H1 (cell line): ENCODE measurements around the gene PAPSS2. TPM values are rescaled to one million over a fixed set of nuclear protein-coding genes. Genes with fewer than 3 reads are reported as not detected.

Experiments
- CTCF ChIA-PET: fragments of 300-600 bp; sonication (Branson Sonifier 250); formaldehyde crosslinking; loops from one replicate; lab custom pipeline; 2021; ENCODE audit not compliant: partially characterized antibody; lab: Charles Lee
- POLR2A ChIA-PET: fragments of 300-600 bp; sonication (Branson Sonifier 250); formaldehyde crosslinking; loops from one replicate; lab custom pipeline; 2021; ENCODE audit warnings: inconsistent platforms; ENCODE audit not compliant: partially characterized antibody; lab: Charles Lee
- DNase-seq, 2 experiments: peaks; one replicate each; pipeline versions ENCODE4 v3.0.0 to v3.0.0-alpha.2; 2010 to 2022; ENCODE audit warnings: low spot score in 2 of 2, low read depth in 1 of 2, mixed read lengths in 1 of 2
- FAIRE-seq: peaks from 2 replicates; lab custom pipeline; 2011; peaks lifted over from hg19 to GRCh38; lab: Jason Lieb, UNC
- H2AFZ ChIP-seq: 2 replicates; pipeline ENCODE4 v1.8.1; 2012; ENCODE audit warnings: low read length, inconsistent platforms
- H2AK5ac ChIP-seq: 2 replicates; pipeline ENCODE4 v1.6.1; 2013; ENCODE audit warnings: low read depth, low read length
- H2BK120ac ChIP-seq: replicated peaks from 2 replicates; pipeline ENCODE3; 2013; ENCODE audit warnings: low read depth, low read length, inconsistent platforms
- H2BK12ac ChIP-seq: 2 replicates; pipeline ENCODE4 v1.6.1; 2013; ENCODE audit warnings: low read depth, low read length
- H2BK15ac ChIP-seq: 2 replicates; pipeline ENCODE4 v1.6.1; 2013; ENCODE audit warnings: low read length
- H2BK20ac ChIP-seq: 2 replicates; pipeline ENCODE4 v1.6.1; 2013; ENCODE audit warnings: low read length
- H2BK5ac ChIP-seq: 2 replicates; pipeline ENCODE4 v1.6.1; 2013; ENCODE audit warnings: low read depth, low read length
- H3K14ac ChIP-seq: 2 replicates; pipeline ENCODE4 v1.6.1; 2013; ENCODE audit warnings: inconsistent platforms; ENCODE audit not compliant: insufficient read length
- H3K18ac ChIP-seq: 2 replicates; pipeline ENCODE4 v1.6.1; 2013; ENCODE audit warnings: low read length; ENCODE audit errors: extremely low read depth
- H3K23ac ChIP-seq: 2 replicates; pipeline ENCODE4 v1.6.1; 2013; ENCODE audit warnings: inconsistent platforms; ENCODE audit not compliant: insufficient read length
- H3K23me2 ChIP-seq: 2 replicates; pipeline ENCODE4 v1.6.1; 2013; ENCODE audit warnings: low read depth, low read length
- H3K27ac ChIP-seq: 2 replicates; pipeline ENCODE4 v1.6.1; 2011; ENCODE audit warnings: low read depth, low read length, inconsistent platforms
- H3K27me3 ChIP-seq, 4 experiments: replicated peaks in 1 of 4; 1 replicate in 1 of 4; 2 replicates in 3 of 4; pipeline versions ENCODE4 v1.6.1 to v1.8.1; 2011 to 2013; ENCODE audit warnings: low read length in 3 of 4, mild to moderate bottlenecking in 3 of 4, inconsistent platforms in 2 of 4, mixed read lengths in 2 of 4, moderate library complexity in 1 of 4; ENCODE audit not compliant: control insufficient read depth in 3 of 4, insufficient read depth in 3 of 4; ENCODE audit errors: extremely low read depth in 1 of 4
- H3K36me3 ChIP-seq, 4 experiments: 2 replicates each; pipeline versions ENCODE4 v1.6.1 to v1.8.1; 2011 to 2013; ENCODE audit warnings: mild to moderate bottlenecking in 4 of 4, low read length in 3 of 4, moderate library complexity in 2 of 4, control low read depth in 1 of 4, inconsistent platforms in 1 of 4; ENCODE audit not compliant: insufficient read depth in 4 of 4, control insufficient read depth in 2 of 4
- H3K4ac ChIP-seq: replicated peaks from 2 replicates; pipeline ENCODE3; 2013; ENCODE audit warnings: low read length, low read depth, mixed read lengths, inconsistent platforms; ENCODE audit not compliant: insufficient read length
- H3K4me1 ChIP-seq, 4 experiments: replicated peaks in 1 of 4; 1 replicate in 1 of 4; 2 replicates in 3 of 4; pipeline versions ENCODE4 v1.6.1 to v1.8.1; 2011 to 2013; ENCODE audit warnings: low read length in 3 of 4, inconsistent platforms in 2 of 4, mixed read lengths in 1 of 4; ENCODE audit not compliant: insufficient read depth in 4 of 4, control insufficient read depth in 3 of 4
- H3K4me2 ChIP-seq, 2 experiments: 2 replicates each; pipeline versions ENCODE4 v1.6.1 to v1.8.1; 2011 to 2013; ENCODE audit warnings: low read depth in 2 of 2, low read length in 2 of 2, control low read depth in 1 of 2, inconsistent platforms in 1 of 2, mild to moderate bottlenecking in 1 of 2; ENCODE audit not compliant: insufficient read depth in 1 of 2
- H3K4me3 ChIP-seq, 4 experiments: fragments of 200-600, 300-600 bp in 1 of 4; sonication (generic), shearing (Covaris generic), sonication (Bioruptor Twin) in 1 of 4; 2 replicates each; pipeline versions ENCODE4 v1.5.1 to v1.8.1; 2011 to 2016; ENCODE audit warnings: low read length in 4 of 4, low read depth in 3 of 4, control low read depth in 2 of 4, inconsistent platforms in 2 of 4, mild to moderate bottlenecking in 2 of 4, mixed read lengths in 1 of 4, moderate library complexity in 1 of 4; ENCODE audit not compliant: insufficient read depth in 2 of 4; ENCODE audit errors: extremely low read depth in 1 of 4
- H3K56ac ChIP-seq: replicated peaks from 2 replicates; pipeline ENCODE3; 2013; ENCODE audit warnings: low read depth, mild to moderate bottlenecking, mixed read lengths, low read length, inconsistent platforms; ENCODE audit not compliant: insufficient read length
- H3K79me1 ChIP-seq: 2 replicates; pipeline ENCODE4 v1.6.1; 2013; ENCODE audit warnings: low read depth, low read length, control low read depth
- H3K79me2 ChIP-seq, 2 experiments: 2 replicates each; pipeline versions ENCODE4 v1.6.1 to v1.8.1; 2012 to 2013; ENCODE audit warnings: low read length in 2 of 2, mild to moderate bottlenecking in 2 of 2, inconsistent platforms in 1 of 2; ENCODE audit not compliant: insufficient read depth in 2 of 2, control insufficient read depth in 1 of 2
- H3K9ac ChIP-seq, 4 experiments: replicated peaks in 1 of 4; 1 replicate in 1 of 4; 2 replicates in 3 of 4; pipeline versions ENCODE4 v1.6.1 to v1.8.1; 2011 to 2013; ENCODE audit warnings: low read depth in 3 of 4, low read length in 3 of 4, control low read depth in 2 of 4, mild to moderate bottlenecking in 2 of 4, moderate library complexity in 2 of 4, inconsistent platforms in 1 of 4; ENCODE audit errors: extremely low read depth in 1 of 4
- H3K9me3 ChIP-seq, 2 experiments: 2 replicates each; pipeline versions ENCODE4 v1.6.1 to v1.8.1; 2012 to 2013; ENCODE audit warnings: mild to moderate bottlenecking in 2 of 2, moderate library complexity in 2 of 2, control low read depth in 1 of 2, inconsistent platforms in 1 of 2, low read depth in 1 of 2, low read length in 1 of 2, mixed read lengths in 1 of 2; ENCODE audit not compliant: insufficient read depth in 2 of 2
- H4K20me1 ChIP-seq, 2 experiments: replicated peaks in 1 of 2; 2 replicates each; pipeline versions ENCODE3 to v1.8.1; 2011 to 2013; ENCODE audit warnings: inconsistent platforms in 2 of 2, low read length in 2 of 2, mild to moderate bottlenecking in 1 of 2; ENCODE audit not compliant: insufficient read depth in 2 of 2, control insufficient read depth in 1 of 2
- H4K5ac ChIP-seq: 2 replicates; pipeline ENCODE4 v1.6.1; 2013; ENCODE audit warnings: low read length, low read depth, mixed read lengths, inconsistent platforms; ENCODE audit not compliant: insufficient read length
- H4K8ac ChIP-seq: 2 replicates; pipeline ENCODE4 v1.8.0; 2013; ENCODE audit warnings: mild to moderate bottlenecking, moderate library complexity, low read length, inconsistent platforms; ENCODE audit not compliant: insufficient read depth; ENCODE audit errors: extremely low read depth
- H4K91ac ChIP-seq: replicated peaks from 2 replicates; pipeline ENCODE3; 2013; ENCODE audit warnings: low read length, mixed read lengths, inconsistent platforms; ENCODE audit not compliant: insufficient read length
- BCL11A ChIP-seq, 2 experiments: IDR thresholded peaks; one replicate each; pipeline ENCODE4 v1.6.1; 2011; ENCODE audit warnings: low read depth in 2 of 2, low read length in 2 of 2, mild to moderate bottlenecking in 2 of 2
- CREB1 ChIP-seq: IDR thresholded peaks from 2 replicates; pipeline ENCODE4 v1.6.1; 2012; ENCODE audit warnings: inconsistent platforms
- JUN ChIP-seq: IDR thresholded peaks from 2 replicates; pipeline ENCODE4 v1.6.1; 2011; ENCODE audit warnings: low read depth, mild to moderate bottlenecking, improper control_type of control experiment, low read length
- KDM1A ChIP-seq: fragments of 200-600, 300-600 bp; sonication (generic); IDR thresholded peaks from 2 replicates; pipeline ENCODE4 v1.7.1; 2016; ENCODE audit warnings: mild to moderate bottlenecking, low read length, borderline replicate concordance
- MAFK ChIP-seq: IDR thresholded peaks from 2 replicates; pipeline ENCODE4 v1.6.1; 2012; ENCODE audit warnings: low read depth, mild to moderate bottlenecking, improper control_type of control experiment, low read length
- RNF2 ChIP-seq: fragments of 200-900, 300-1000 bp; sonication (generic); IDR thresholded peaks from 2 replicates; pipeline ENCODE4 v1.7.1; 2016; ENCODE audit warnings: borderline replicate concordance, low read depth, mild to moderate bottlenecking, antibody characterized with exemption, low read length; ENCODE audit not compliant: poor library complexity, severe bottlenecking; ENCODE audit errors: missing control alignments
- SIRT6 ChIP-seq: IDR thresholded peaks from one replicate; pipeline ENCODE4 v1.7.1; 2012; ENCODE audit warnings: low read length, inconsistent platforms
- SIX5 ChIP-seq: IDR thresholded peaks from 2 replicates; pipeline ENCODE4 v1.6.1; 2011; ENCODE audit warnings: mild to moderate bottlenecking, low read depth, low read length
- SP2 ChIP-seq: IDR thresholded peaks from 2 replicates; pipeline ENCODE4 v1.6.1; 2012; ENCODE audit warnings: mild to moderate bottlenecking, low read length, inconsistent platforms
- TBP ChIP-seq: IDR thresholded peaks from 2 replicates; pipeline ENCODE4 v1.6.1; 2011; ENCODE audit warnings: low read depth, low read length, improper control_type of control experiment
- WGBS, 2 experiments: shearing (Covaris generic) in 1 of 2; methylation state at CpG; one replicate each; pipeline versions ENCODE4 v1.1.6 to v1.1.7; 2013 to 2015; ENCODE audit warnings: low lambda C conversion rate in 2 of 2, mixed read lengths in 2 of 2, inconsistent platforms in 1 of 2, low coverage in 1 of 2, missing lambda C conversion rate in 1 of 2; ENCODE audit not compliant: insufficient replicate concordance in 2 of 2, insufficient coverage in 1 of 2, insufficient read length in 1 of 2; ENCODE audit errors: extremely low coverage in 1 of 2, missing lambda C conversion rate in 1 of 2; 5-methylcytosine and 5-hydroxymethylcytosine counted together
- polyA plus RNA-seq, 7 experiments: library from polyadenylated mRNA; depleted of rRNA in 3 of 7; stranded (reverse) in 5 of 7; unstranded in 2 of 7; fragments of >200 nt in 5 of 7; fragments of 200-250 nt in 2 of 7; gene quantifications; 1 replicate in 5 of 7; 2 replicates in 1 of 7; 4 replicates in 1 of 7; pipeline versions ENCODE4 v1.2.1 to v1.2.3, GENCODE V29; 2011 to 2013; ENCODE audit warnings: missing spikeins in 2 of 7, mixed read lengths in 2 of 7
- total RNA-seq: library from RNA; stranded (reverse); fragmentation: NEBNext Ultra II Directional; extraction: Animal tissue kit (Norgen Biotek cat#: 25700); gene quantifications from 2 replicates; pipeline ENCODE4 v1.2.1, GENCODE V29; 2021
- TF ChIP-seq, protein P1 (sequence below): IDR thresholded peaks from 2 replicates; pipeline ENCODE4 v1.6.1; 2011; ENCODE audit warnings: low read length, improper control_type of control experiment

PAPSS2 gene
- total and polyA plus RNA-seq, 2 of the 8 experiments (the other 6 are each of a cell fraction or from before 2014, with no cell fraction given) = 7.6 to 20.2 TPM

DNA sequence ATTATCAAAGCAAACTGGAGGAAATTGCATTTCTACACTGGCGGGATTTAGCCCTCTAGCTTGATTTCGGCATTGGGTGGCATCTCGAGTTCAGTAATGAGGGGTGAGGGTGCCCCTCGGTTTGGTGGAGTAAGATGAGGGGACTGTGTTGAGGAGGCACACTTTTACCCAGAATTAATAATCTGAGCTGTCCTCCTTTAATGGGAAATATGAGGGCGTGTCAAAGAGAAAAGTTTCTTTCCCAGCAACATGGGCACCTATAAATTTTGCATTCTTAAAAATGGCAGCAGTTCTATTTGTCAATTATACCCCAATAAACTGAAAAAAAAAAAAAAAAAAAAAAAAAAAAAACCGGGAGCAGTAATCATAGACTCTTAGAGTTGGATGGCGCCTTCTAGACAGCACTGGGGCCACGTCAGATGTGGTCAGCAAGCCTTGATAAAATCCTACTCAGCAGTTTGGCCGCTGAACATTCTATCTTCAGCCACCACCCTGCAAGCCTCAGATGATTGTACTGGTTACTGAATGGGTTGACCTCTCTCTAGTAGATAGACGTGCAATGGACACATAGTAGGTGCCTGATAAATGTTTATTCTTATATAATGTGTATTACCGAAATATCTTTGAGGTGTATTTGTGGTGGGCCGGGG is 931 bp downstream of the PAPSS2 start:
- H2BK12ac ChIP-seq = no peak overlapping the region
- H4K91ac ChIP-seq = no peak overlapping the region
- TF ChIP-seq KDM1A = no peak
- no peak for TF ChIP-seq MAFK
- TF ChIP-seq SIRT6 = no peak
- no peak for TF ChIP-seq JUN
- TF ChIP-seq CREB1 = no peak
- TF ChIP-seq, protein P1, sequence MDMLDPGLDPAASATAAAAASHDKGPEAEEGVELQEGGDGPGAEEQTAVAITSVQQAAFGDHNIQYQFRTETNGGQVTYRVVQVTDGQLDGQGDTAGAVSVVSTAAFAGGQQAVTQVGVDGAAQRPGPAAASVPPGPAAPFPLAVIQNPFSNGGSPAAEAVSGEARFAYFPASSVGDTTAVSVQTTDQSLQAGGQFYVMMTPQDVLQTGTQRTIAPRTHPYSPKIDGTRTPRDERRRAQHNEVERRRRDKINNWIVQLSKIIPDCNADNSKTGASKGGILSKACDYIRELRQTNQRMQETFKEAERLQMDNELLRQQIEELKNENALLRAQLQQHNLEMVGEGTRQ = no peak
- no peak for TF ChIP-seq TBP
- no peak for TF ChIP-seq SP2
- no peak for TF ChIP-seq BCL11A (IDR thresholded peaks at IDR 0.05; ENCODE audit: low read depth in 2 of 2, low read length in 2 of 2)
- no peak for TF ChIP-seq SIX5
- no peak for TF ChIP-seq RNF2
- H2AFZ ChIP-seq = 0 out of 2 replicates have a peak overlapping the region, but pooled peaks have one; percentile 18
- peak overlapping the region; percentile 90 to 95 for H3K4me2 ChIP-seq
- H4K20me1 ChIP-seq = no peaks in the 10 kb centered on the region
- peaks cover 6 to 28% (median 16%) of the 10 kb centered on the region in 4 experiments; a peak in 6 of 7 replicates for H3K4me1 ChIP-seq
- no peaks in the 10 kb centered on the region; a peak in 1 of 4 replicates for H3K9me3 ChIP-seq
- H3K36me3 ChIP-seq = no peaks in the 10 kb centered on the region
- H4K8ac ChIP-seq = no peak overlapping the region
- peak overlapping the region; percentile 58 to 80 (median 66) for H3K9ac ChIP-seq
- CTCF ChIA-PET = interaction anchor here (0.6 to 2.3 kb wide), 8 partner anchors 16 to 127 kb away, joined by 3 to 8 read pairs (median 3); no protein-coding TSS in a partner anchor
- no peak overlapping the region for H2BK20ac ChIP-seq
- peaks cover 0 to 44% of the 10 kb centered on the region in 2 experiments; a peak in 2 of 4 replicates for H3K79me2 ChIP-seq
- H3K4ac ChIP-seq = no peak overlapping the region
- 0 out of 2 replicates have a peak overlapping the region, but pooled peaks have one; percentile 10 for H2BK15ac ChIP-seq
- H2AK5ac ChIP-seq = no peak overlapping the region
- 41% methylated on average over 12 of the region's 12 CpGs; no CpG with 5 or more reads in 1 of the 2 experiments for WGBS, 2 experiments
- H3K27me3 ChIP-seq = no peaks in the 10 kb centered on the region
- H2BK5ac ChIP-seq = no peak overlapping the region
- H3K18ac ChIP-seq = peak overlapping the region; percentile 74
- no peak overlapping the region for H3K23ac ChIP-seq
- DNase-seq = no peak
- H3K14ac ChIP-seq = no peak overlapping the region
- H3K79me1 ChIP-seq = no peaks in the 10 kb centered on the region; the same call in 1 of the 2 replicates
- H3K4me3 ChIP-seq = peak overlapping the region; percentile 82 to 84 (median 84)
- no peak overlapping the region for H4K5ac ChIP-seq
- no peak overlapping the region for H3K56ac ChIP-seq
- H2BK120ac ChIP-seq = no peak overlapping the region
- peaks cover 7% of the 10 kb centered on the region for H3K23me2 ChIP-seq
- no peak overlapping the region for H3K27ac ChIP-seq
- no peak for FAIRE-seq
- POLR2A ChIA-PET = interaction anchor here (0.9 to 1.8 kb wide), 8 partner anchors 8 to 84 kb away, joined by 3 to 5 read pairs (median 3); no protein-coding TSS in a partner anchor
